ENCODE measurements around the gene PARD3. TPM values are rescaled to one million over a fixed set of nuclear protein-coding genes. Genes with fewer than 3 reads are reported as not detected.

PARD3 gene
- total RNA-seq, 4 donors from 2014 or later = 42.6 to 63.6 (median 55.2) TPM

GRCh38 chr10:34650156-34650555 is 164.9 kb downstream of the PARD3 start:
- H3K9me3 ChIP-seq = no peaks in the 10 kb centered on the region
- WGBS, 2 donors = 80 to 87% methylated on average over 8 of the region's 8 CpGs

GRCh38 chr10:34649385-34649784 is 165.7 kb downstream of the PARD3 start:
- H3K36me3 ChIP-seq = no peaks in the 10 kb centered on the region
- no peaks in the 10 kb centered on the region for H3K27me3 ChIP-seq
- no peak overlapping the region for H3K27ac ChIP-seq
- no peak for TF ChIP-seq CTCF (IDR thresholded peaks at IDR 0.05)
- no peak for TF ChIP-seq EP300 (IDR thresholded peaks at IDR 0.05)
- no peak for TF ChIP-seq POLR2A (IDR thresholded peaks at IDR 0.05)
- WGBS, 2 donors = 98 to 99% methylated on average over 3 of the region's 3 CpGs
- DNase-seq (ENCODE audit: low spot score in 2 of 2) = no peak
- no peaks in the 10 kb centered on the region for H3K9me3 ChIP-seq
- H3K4me1 ChIP-seq = peaks cover 0 to 28% (median 0%) of the 10 kb centered on the region in 4 donors
- H3K4me3 ChIP-seq = no peak overlapping the region

More at GRCh38 chr10:34650156-34650555, 164.9 kb downstream of the PARD3 start:
- Histone ChIP-seq H3K4me1 (peaks cover 0 to 28% (median 0%) of the 10 kb centered on the region in 4 donors), H3K36me3 (no peaks in the 10 kb centered on the region), H3K27me3 (no peaks in the 10 kb centered on the region), H3K27ac (no peak overlapping the region), H3K4me3 (no peak overlapping the region)
- DNase-seq (ENCODE audit: low spot score in 2 of 2) = no peak
- TF ChIP-seq EP300 (IDR thresholded peaks at IDR 0.05) = no peak
- no peak for TF ChIP-seq CTCF (IDR thresholded peaks at IDR 0.05)
- no peak for TF ChIP-seq POLR2A (IDR thresholded peaks at IDR 0.05)

GRCh38 chr10:34648919-34649318 is 166.2 kb downstream of the PARD3 start:
- TF ChIP-seq EP300 (IDR thresholded peaks at IDR 0.05) = no peak
- no peak for TF ChIP-seq CTCF (IDR thresholded peaks at IDR 0.05)
- TF ChIP-seq POLR2A (IDR thresholded peaks at IDR 0.05) = no peak
- 89 to 95% methylated on average over 5 of the region's 5 CpGs for WGBS, 2 donors
- Histone ChIP-seq H3K27me3 (no peaks in the 10 kb centered on the region), H3K4me3 (no peak overlapping the region), H3K27ac (no peak overlapping the region), H3K9me3 (no peaks in the 10 kb centered on the region), H3K4me1 (peaks cover 0 to 28% (median 0%) of the 10 kb centered on the region in 4 donors), H3K36me3 (no peaks in the 10 kb centered on the region)
- no peak for DNase-seq (ENCODE audit: low spot score in 2 of 2)

GRCh38 chr10:34647875-34648865 is 166.9 kb downstream of the PARD3 start:
- Histone ChIP-seq H3K27me3 (no peaks in the 10 kb centered on the region), H3K36me3 (no peaks in the 10 kb centered on the region), H3K4me3 (no peak overlapping the region), H3K27ac (no peak overlapping the region), H3K4me1 (peaks cover 0 to 28% (median 0%) of the 10 kb centered on the region in 4 donors), H3K9me3 (no peaks in the 10 kb centered on the region)
- TF ChIP-seq EP300 (IDR thresholded peaks at IDR 0.05) = no peak
- no peak for TF ChIP-seq CTCF (IDR thresholded peaks at IDR 0.05)
- no peak for TF ChIP-seq POLR2A (IDR thresholded peaks at IDR 0.05)
- WGBS, 2 donors = 82 to 87% methylated on average over 12 of the region's 12 CpGs
- no peak for DNase-seq (ENCODE audit: low spot score in 2 of 2)

GRCh38 chr10:34647160-34647559 is 167.9 kb downstream of the PARD3 start:
- H3K4me1 ChIP-seq = peaks cover 0 to 23% (median 0%) of the 10 kb centered on the region in 4 donors

More at GRCh38 chr10:34647160-34647559, 167.9 kb downstream of the PARD3 start:
- TF ChIP-seq EP300 (IDR thresholded peaks at IDR 0.05) (no peak), POLR2A (IDR thresholded peaks at IDR 0.05) (no peak), CTCF (IDR thresholded peaks at IDR 0.05) (no peak)
- WGBS, 2 donors = 78 to 83% methylated on average over 7 of the region's 7 CpGs
- Histone ChIP-seq H3K36me3 (no peaks in the 10 kb centered on the region), H3K27ac (no peak overlapping the region), H3K9me3 (no peaks in the 10 kb centered on the region), H3K27me3 (no peaks in the 10 kb centered on the region), H3K4me3 (no peak overlapping the region)
- DNase-seq (ENCODE audit: low spot score in 2 of 2) = no peak
